ENCODE data around the gene THSD7B.

Gene THSD7B

GRCh38 chr2:137539336-137539735 is 774.0 kb downstream of the THSD7B start:
- TF ChIP-seq CTCF (IDR thresholded peaks at IDR 0.05): no peak

DNA sequence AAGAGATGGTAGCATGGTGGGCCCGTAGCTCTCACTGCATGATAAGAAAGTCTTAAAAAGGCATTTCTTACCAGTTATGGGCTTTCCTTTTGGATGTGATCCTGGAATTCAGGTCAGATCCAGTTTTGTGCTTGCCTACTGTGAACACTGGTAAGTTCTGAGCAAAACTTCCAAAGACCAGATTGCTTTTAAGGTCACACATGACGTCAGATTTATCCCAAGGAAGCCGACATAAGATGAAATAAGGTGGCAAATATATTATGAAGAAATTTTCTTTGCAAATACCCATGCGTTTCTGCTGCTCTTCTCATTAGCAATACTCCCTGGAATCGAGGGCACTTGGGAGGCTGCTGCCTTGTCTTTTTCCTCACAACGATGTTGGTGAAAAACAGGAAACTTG is 782.5 kb downstream of the THSD7B start:
- TF ChIP-seq CTCF (IDR thresholded peaks at IDR 0.05): no peak

DNA sequence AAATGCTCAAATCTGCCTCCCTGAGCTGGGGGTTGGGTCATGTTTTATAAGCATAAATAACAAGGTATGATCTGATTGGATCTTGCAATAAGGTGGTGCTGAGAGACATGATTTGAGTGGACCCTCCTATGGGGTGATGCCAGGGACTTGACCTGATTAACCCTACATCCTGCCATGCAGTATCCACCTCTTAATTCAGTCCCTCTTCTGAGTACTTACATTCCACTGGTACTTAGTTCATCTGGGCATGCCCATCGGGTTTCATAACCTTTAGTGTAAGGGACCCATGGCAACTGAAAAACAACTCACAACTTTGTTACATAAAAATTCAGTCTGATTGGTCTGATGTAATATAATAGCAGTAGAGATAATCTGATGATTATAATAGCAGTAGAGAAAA is 801.0 kb downstream of the THSD7B start:
- TF ChIP-seq CTCF (IDR thresholded peaks at IDR 0.05): no peak

DNA sequence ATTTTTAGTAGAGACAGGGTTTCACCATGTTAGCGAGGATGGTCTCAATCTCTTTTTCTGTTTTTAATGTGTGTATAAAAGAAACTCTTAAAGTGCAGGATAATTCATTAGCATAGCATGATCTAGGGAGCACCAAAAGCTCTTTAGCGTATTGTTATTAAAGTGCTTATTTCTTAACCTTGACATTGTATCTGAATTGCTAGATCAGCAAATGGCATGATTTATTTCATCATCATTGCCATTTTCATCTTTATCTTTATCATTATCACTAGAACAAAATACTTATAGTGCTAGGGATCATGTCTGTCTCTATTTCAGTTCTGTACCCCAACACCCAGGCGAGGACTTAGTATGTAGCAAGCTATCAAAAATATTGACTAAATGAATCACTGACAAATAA is 805.1 kb downstream of the THSD7B start:
- TF ChIP-seq CTCF (IDR thresholded peaks at IDR 0.05): no peak

DNA sequence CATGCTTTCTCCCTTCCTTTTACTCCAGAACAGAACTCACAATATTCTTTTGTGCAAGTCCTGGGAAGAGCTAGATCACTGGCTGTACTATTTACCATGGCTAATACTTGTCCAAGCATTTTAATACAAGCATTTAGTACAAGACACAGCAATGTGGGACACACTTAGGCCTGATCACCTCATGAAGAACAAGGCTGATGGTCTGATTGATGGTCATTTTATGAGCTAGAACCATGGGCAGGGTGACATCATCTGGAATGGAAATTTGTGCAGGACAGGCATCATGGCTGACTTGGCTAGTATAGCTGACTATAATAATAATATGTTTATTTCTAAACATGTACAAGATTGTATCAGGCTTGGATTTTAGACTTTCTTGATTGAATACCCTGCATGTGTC is 824.8 kb downstream of the THSD7B start:
- TF ChIP-seq CTCF (IDR thresholded peaks at IDR 0.05): no peak

- no peak for TF ChIP-seq CTCF (IDR thresholded peaks at IDR 0.05)
Measured at GRCh38 chr2:137607722-137608318, 842.5 kb downstream of the THSD7B start.

DNA sequence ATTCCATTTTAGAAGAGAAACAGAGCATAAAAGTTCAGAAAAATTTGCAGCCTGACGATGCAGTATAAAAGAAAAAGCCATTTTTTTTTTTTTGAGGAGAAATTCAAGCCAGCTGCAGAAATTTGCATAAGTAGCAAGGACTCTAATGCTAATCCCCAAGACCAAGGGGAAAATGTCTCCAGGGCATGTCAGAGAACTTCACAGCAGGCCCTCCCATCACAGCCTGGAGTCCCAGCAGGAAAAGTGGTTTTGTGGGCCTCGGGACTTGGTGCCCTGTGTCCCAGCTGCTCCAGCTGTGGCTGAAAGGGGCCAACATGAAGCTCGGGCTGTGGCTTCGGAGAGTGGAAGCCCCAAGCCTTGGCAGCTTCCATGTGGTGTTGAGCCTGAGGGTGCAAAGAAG is 873.6 kb downstream of the THSD7B start:
- no peak for TF ChIP-seq CTCF (IDR thresholded peaks at IDR 0.05)

- no peak for TF ChIP-seq CTCF (IDR thresholded peaks at IDR 0.05)
Measured at GRCh38 chr2:137644731-137645130, 879.4 kb downstream of the THSD7B start.
